Stimulated activated CD8-positive, alpha-beta memory T cell treated with anti-CD3 and anti-CD28 coated beads, Interleukin-7, amount 100 ng/mL, for 24 hours (primary cell): ENCODE results near the gene KCNMA1.

ENCODE experiments used
- DNase-seq: peaks from one replicate; pipeline ENCODE4 v3.0.0-alpha.2; 2020; ENCODE audit warnings: low read depth

The KCNMA1 gene

GRCh38 chr10:77266242-77266641 is 371.4 kb downstream of the KCNMA1 start:
- DNase-seq, result no peak

GRCh38 chr10:77264527-77264926 is 373.1 kb downstream of the KCNMA1 start:
- DNase-seq, result no peak

- no peak for DNase-seq
Observed at GRCh38 chr10:77264107-77264506, 373.5 kb downstream of the KCNMA1 start.

GRCh38 chr10:77263700-77264099 is 373.9 kb downstream of the KCNMA1 start:
- no peak for DNase-seq

- DNase-seq, result no peak
Observed at GRCh38 chr10:77261146-77261545, 376.5 kb downstream of the KCNMA1 start.

- DNase-seq, result no peak
Observed at GRCh38 chr10:77259171-77259874, 378.3 kb downstream of the KCNMA1 start.

- no peak for DNase-seq
Observed at GRCh38 chr10:77256346-77256745, 381.3 kb downstream of the KCNMA1 start.

- DNase-seq, result no peak
Observed at GRCh38 chr10:77253556-77254064, 384.0 kb downstream of the KCNMA1 start.

GRCh38 chr10:77253147-77253545 is 384.5 kb downstream of the KCNMA1 start:
- no peak for DNase-seq

GRCh38 chr10:77252380-77253146 is 385.0 kb downstream of the KCNMA1 start:
- DNase-seq, result no peak

- DNase-seq, result no peak
Observed at GRCh38 chr10:77251297-77252013, 386.2 kb downstream of the KCNMA1 start.

- DNase-seq, result no peak
Observed at GRCh38 chr10:77249901-77250459, 387.6 kb downstream of the KCNMA1 start.

GRCh38 chr10:77248104-77248790 is 389.4 kb downstream of the KCNMA1 start:
- DNase-seq, result no peak

- DNase-seq, result no peak
Observed at GRCh38 chr10:77247031-77247990, 390.3 kb downstream of the KCNMA1 start.

- no peak for DNase-seq
Observed at GRCh38 chr10:77245953-77246352, 391.7 kb downstream of the KCNMA1 start.

- DNase-seq, result no peak
Observed at GRCh38 chr10:77244746-77245145, 392.9 kb downstream of the KCNMA1 start.

- DNase-seq, result no peak
Observed at GRCh38 chr10:77244286-77244685, 393.3 kb downstream of the KCNMA1 start.

- DNase-seq, result no peak
Observed at GRCh38 chr10:77241350-77241725, 396.3 kb downstream of the KCNMA1 start.

- no peak for DNase-seq
Observed at GRCh38 chr10:77240706-77241349, 396.8 kb downstream of the KCNMA1 start.

GRCh38 chr10:77240041-77240652 is 397.5 kb downstream of the KCNMA1 start:
- no peak for DNase-seq
